Bronchial epithelial cell (primary cell): ENCODE measurements around the gene TMEM63C. TPM values are rescaled to one million over a fixed set of nuclear protein-coding genes. Genes with fewer than 3 reads are reported as not detected.

Experiments used
- DNase-seq: peaks from one replicate; pipeline ENCODE4 v3.0.0-alpha.2; 2010; ENCODE audit warnings: low read depth
- FAIRE-seq: peaks from 2 replicates; lab custom pipeline; 2011; peaks lifted over from hg19 to GRCh38; lab: Jason Lieb, UNC
- H3K27me3 ChIP-seq: 2 replicates; pipeline ENCODE4 v1.5.1; 2011; ENCODE audit warnings: low read length; ENCODE audit not compliant: control insufficient read depth, insufficient read depth
- H3K36me3 ChIP-seq: 2 replicates; pipeline ENCODE4 v1.5.1; 2011; ENCODE audit warnings: low read length; ENCODE audit not compliant: control insufficient read depth, insufficient read depth
- H3K4me3 ChIP-seq: 2 replicates; pipeline ENCODE4 v1.5.1; 2011; ENCODE audit warnings: mild to moderate bottlenecking, low read depth, low read length, control low read depth
- total RNA-seq: library from RNA; depleted of rRNA; stranded (reverse); fragments of >200 nt; gene quantifications from 2 replicates; pipeline ENCODE4 v1.2.1, GENCODE V29; 2014
- TF ChIP-seq, protein P1 (sequence below): IDR thresholded peaks from 2 replicates; pipeline ENCODE4 v1.5.1; 2011; ENCODE audit warnings: mild to moderate bottlenecking, moderate library complexity, low read length, control low read depth, inconsistent platforms; ENCODE audit not compliant: insufficient read depth, severe bottlenecking

Gene TMEM63C
- total RNA-seq, 1 donor from 2014 or later: 0.79 TPM

DNA sequence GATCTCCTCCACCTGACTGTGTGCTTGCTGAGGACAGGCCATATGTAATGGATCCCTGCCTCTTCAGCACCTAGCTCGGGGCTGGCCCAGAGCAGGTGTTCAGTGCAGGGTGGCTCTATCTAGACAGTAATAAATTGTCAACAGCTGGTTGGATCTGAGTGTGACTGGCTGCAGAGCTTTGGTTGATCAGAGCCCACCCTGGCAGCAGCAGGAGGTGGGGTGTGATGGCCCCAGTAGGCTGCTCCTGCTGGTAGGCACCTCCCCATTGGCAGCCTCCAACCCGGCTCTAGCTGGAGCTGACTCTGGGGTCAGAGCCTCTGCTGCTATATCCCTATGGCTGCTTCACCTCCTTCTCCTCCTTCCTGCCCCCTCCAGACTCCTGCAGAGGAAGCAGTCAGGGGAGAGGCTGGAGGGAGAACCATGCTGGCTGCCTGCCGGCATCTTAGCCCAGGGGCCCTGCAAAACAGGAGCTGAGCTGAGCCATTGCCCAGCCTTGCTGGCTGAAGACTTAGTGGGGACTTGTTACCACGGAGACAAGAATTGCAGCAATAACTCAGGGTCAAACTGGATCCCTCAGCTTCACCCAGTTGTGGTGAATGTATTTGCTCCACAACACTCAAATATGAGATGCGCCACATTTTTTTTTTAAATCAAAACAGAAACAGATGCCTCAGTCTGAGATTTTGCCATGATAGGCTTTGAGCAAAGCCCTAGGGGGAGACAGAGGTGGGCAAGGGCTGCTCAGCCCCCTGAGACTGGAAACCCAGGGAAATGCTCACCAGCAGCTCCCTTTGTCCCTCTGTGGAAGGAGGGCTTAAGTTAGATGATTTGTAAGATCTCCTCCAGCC is 22.2 kb downstream of the TMEM63C start:
- Histone ChIP-seq H3K27me3 (peaks cover 2% of the 10 kb centered on the region), H3K36me3 (no peaks in the 10 kb centered on the region), H3K4me3 (no peak overlapping the region)
- DNase-seq (no peak), FAIRE-seq (no peak)
- TF ChIP-seq, protein P1, sequence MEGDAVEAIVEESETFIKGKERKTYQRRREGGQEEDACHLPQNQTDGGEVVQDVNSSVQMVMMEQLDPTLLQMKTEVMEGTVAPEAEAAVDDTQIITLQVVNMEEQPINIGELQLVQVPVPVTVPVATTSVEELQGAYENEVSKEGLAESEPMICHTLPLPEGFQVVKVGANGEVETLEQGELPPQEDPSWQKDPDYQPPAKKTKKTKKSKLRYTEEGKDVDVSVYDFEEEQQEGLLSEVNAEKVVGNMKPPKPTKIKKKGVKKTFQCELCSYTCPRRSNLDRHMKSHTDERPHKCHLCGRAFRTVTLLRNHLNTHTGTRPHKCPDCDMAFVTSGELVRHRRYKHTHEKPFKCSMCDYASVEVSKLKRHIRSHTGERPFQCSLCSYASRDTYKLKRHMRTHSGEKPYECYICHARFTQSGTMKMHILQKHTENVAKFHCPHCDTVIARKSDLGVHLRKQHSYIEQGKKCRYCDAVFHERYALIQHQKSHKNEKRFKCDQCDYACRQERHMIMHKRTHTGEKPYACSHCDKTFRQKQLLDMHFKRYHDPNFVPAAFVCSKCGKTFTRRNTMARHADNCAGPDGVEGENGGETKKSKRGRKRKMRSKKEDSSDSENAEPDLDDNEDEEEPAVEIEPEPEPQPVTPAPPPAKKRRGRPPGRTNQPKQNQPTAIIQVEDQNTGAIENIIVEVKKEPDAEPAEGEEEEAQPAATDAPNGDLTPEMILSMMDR: no peak

DNA sequence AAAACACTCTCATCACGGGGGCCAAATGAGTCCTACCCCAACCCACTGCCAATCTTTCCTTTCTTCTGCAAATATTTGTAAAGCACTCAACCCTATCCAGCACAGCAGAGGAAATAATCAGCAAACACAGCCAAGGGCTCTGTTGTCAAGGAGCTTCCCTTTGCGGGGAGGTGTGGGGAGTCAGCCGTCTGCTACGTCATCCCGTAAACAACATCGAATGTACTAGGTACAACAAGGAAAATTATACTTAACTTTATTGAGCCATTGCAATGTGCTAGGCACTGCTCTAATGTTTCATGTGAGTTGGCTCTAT is 22.8 kb downstream of the TMEM63C start:
- Histone ChIP-seq H3K36me3 (no peaks in the 10 kb centered on the region), H3K4me3 (no peak overlapping the region), H3K27me3 (peaks cover 2% of the 10 kb centered on the region)
- FAIRE-seq (no peak), DNase-seq (no peak)
- TF ChIP-seq, protein P1: no peak

DNA sequence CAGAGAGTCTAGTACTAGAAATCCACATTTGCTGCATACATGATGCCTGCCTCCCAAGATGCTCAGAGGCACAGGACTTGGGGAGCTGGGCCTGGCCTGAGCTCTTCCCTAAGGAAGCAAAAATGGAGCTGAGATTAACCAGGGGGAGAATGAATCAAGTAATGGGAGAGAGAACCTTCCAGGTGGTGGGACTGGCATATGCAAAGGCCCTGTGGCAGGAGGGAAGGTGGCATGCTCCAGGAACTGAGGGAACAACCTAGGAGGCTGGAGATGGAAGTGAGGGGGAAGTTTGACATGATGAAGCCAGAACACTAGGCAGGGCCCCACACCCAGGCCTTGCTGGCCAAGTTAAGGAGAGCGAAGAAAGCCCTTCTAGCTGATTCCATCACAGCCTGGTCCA is 23.3 kb downstream of the TMEM63C start:
- peaks cover 2% of the 10 kb centered on the region for H3K27me3 ChIP-seq
- no peak overlapping the region for H3K4me3 ChIP-seq
- FAIRE-seq (no peak), DNase-seq (no peak)
- no peaks in the 10 kb centered on the region for H3K36me3 ChIP-seq
- TF ChIP-seq, protein P1: no peak

DNA sequence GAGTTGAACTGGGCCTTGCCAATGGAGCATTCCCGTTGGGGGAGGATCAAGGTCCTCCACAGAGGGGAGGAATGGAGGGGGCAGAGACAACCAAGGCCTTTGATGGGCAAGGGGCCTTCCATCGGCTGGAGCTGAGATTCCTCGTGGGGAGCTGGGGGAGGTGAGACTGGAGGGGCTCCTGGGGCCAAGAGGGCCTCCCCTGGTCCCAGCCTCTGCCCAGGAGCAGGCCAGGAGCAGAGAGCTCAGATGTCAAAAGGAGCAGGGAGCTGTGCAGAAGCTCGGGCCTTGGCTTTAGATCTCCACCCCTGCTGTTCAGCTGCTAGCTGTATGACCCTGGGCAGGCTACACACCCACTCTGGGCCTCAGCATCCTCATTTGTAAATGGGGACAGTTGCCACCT is 24.0 kb downstream of the TMEM63C start:
- TF ChIP-seq, protein P1: no peak
- FAIRE-seq (no peak), DNase-seq (no peak)
- Histone ChIP-seq H3K4me3 (no peak overlapping the region), H3K27me3 (peaks cover 2% of the 10 kb centered on the region), H3K36me3 (no peaks in the 10 kb centered on the region)

DNA sequence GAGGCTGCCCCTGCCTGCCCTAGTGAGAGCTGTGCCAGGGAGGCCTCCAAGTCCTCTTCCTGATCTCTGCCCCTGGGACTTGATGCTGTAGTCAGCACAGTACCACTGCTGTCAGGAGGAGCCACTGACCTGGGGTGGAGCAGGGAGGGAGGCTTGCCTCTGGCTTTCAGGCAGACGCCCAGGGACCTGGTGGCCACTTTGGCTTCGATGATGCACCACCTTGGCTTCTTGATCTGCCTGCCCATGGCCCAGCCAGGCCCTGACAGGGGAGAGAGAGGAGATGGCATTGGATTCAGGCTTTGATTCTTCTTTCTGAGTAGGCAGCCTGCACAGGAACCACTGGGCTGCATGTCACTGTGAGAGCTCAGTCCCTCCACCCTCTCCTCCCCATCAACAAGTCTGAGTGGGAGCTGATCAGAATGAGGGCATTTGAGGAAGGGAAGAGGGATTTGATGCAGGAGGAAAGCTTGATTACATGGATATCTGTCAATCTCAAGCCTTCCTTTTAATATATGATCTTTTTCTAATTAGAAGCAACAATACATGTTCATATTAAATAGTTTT is 24.7 kb downstream of the TMEM63C start:
- no peak for FAIRE-seq

More for the DNA sequence above, 24.7 kb downstream of the TMEM63C start:
- H3K27me3 ChIP-seq: peaks cover 2% of the 10 kb centered on the region
- H3K4me3 ChIP-seq: no peak overlapping the region
- no peaks in the 10 kb centered on the region for H3K36me3 ChIP-seq
- TF ChIP-seq, protein P1: no peak
- DNase-seq: no peak
